CD4-positive, alpha-beta T cell (primary cell): ENCODE measurements around the gene ZNF593. TPM values are rescaled to one million over a fixed set of nuclear protein-coding genes. Genes with fewer than 3 reads are reported as not detected.

ENCODE experiments used
- ATAC-seq: fragments of 200-7000 bp; cut with Tn5 transposase; one replicate; pipeline ENCODE4 v1.10.0; 2022; ENCODE audit warnings: mild to moderate bottlenecking; ENCODE audit not compliant: poor library complexity
- CTCF ChIA-PET: fragments of 350-600 bp; sonication (Branson Sonifier 250); formaldehyde crosslinking; loops from one replicate; lab custom pipeline; 2021; ENCODE audit warnings: antibody characterized with exemption, inconsistent platforms; lab: Charles Lee
- POLR2A ChIA-PET: fragments of 350-600 bp; sonication (Branson Sonifier 250); formaldehyde crosslinking; loops from one replicate; lab custom pipeline; 2021; ENCODE audit warnings: antibody characterized with exemption, inconsistent platforms; lab: Charles Lee
- DNase-seq, 14 experiments: peaks; one replicate each; pipeline ENCODE4 v3.0.0-alpha.2; 2013 to 2020; ENCODE audit warnings: mixed read lengths in 2 of 14
- H3K27ac ChIP-seq, 2 donors: one replicate each; pipeline versions ENCODE4 v1.5.1 to v1.7.0; 2013; ENCODE audit warnings: low read length in 2 of 2, low read depth in 1 of 2, mild to moderate bottlenecking in 1 of 2
- H3K27me3 ChIP-seq, 2 experiments: 1 replicate in 1 of 2; 2 replicates in 1 of 2; pipeline versions ENCODE4 v1.6.1 to v1.7.0; 2013; ENCODE audit warnings: low read length in 2 of 2, control low read depth in 1 of 2, mild to moderate bottlenecking in 1 of 2, moderate library complexity in 1 of 2; ENCODE audit not compliant: insufficient read depth in 2 of 2, control insufficient read depth in 1 of 2
- H3K36me3 ChIP-seq: one replicate; pipeline ENCODE4 v1.6.1; 2013; ENCODE audit warnings: low read length, control low read depth; ENCODE audit not compliant: insufficient read depth
- H3K4me1 ChIP-seq: one replicate; pipeline ENCODE4 v1.6.1; 2013; ENCODE audit warnings: low read length, control low read depth; ENCODE audit not compliant: insufficient read depth
- H3K4me3 ChIP-seq: one replicate; pipeline ENCODE4 v1.5.1; 2013; ENCODE audit warnings: mild to moderate bottlenecking, low read length, moderate library complexity
- H3K9me3 ChIP-seq, 2 experiments: 1 replicate in 1 of 2; 2 replicates in 1 of 2; pipeline versions ENCODE4 v1.6.1 to v1.7.0; 2013; ENCODE audit warnings: low read length in 2 of 2, mild to moderate bottlenecking in 2 of 2, control low read depth in 1 of 2, moderate library complexity in 1 of 2; ENCODE audit not compliant: control insufficient read depth in 1 of 2, insufficient read depth in 1 of 2
- H3K27ac Mint-ChIP-seq: one replicate; pipeline ENCODE4 v1.8.0; 2020; ENCODE audit warnings: mixed read lengths
- H3K27me3 Mint-ChIP-seq: one replicate; pipeline ENCODE4 v1.8.0; 2021; ENCODE audit warnings: mixed read lengths
- H3K36me3 Mint-ChIP-seq: one replicate; pipeline ENCODE4 v1.8.0; 2021; ENCODE audit warnings: low read depth, mixed read lengths
- H3K4me1 Mint-ChIP-seq: one replicate; pipeline ENCODE4 v1.8.0; 2021; ENCODE audit warnings: low read depth, mixed read lengths
- H3K4me3 Mint-ChIP-seq: one replicate; pipeline ENCODE4 v1.8.0; 2020; ENCODE audit warnings: mild to moderate bottlenecking, mixed read lengths
- H3K9me3 Mint-ChIP-seq: one replicate; pipeline ENCODE4 v1.8.0; 2020; ENCODE audit warnings: mixed read lengths
- CTCF ChIP-seq: fragments of 200-600 bp; IDR thresholded peaks from one replicate; pipeline ENCODE4 v1.8.0; 2022; ENCODE audit warnings: antibody characterized with exemption, mild to moderate bottlenecking
- intact Hi-C, 2 experiments: fragments of 100-400 bp; cut with DNase I in 1 of 2; cut with micrococcal nuclease in 1 of 2; formaldehyde crosslinking; loops; one replicate each; pipeline versions ENCODE4 v1.15.1 to v1.9.0; 2023 to 2025; cut with DNase I, micrococcal nuclease
- total RNA-seq, 174 experiments: library from RNA in 2 of 174; stranded (reverse) in 2 of 174; gene quantifications; one replicate each; pipeline ENCODE4 v1.2.3 and lab custom pipeline; 2021 to 2026

ZNF593 gene
- total RNA-seq, 2 experiments from 2014 or later = 5.0 to 6.6 TPM

GRCh38 chr1:26122988-26123973 is 46.4 kb upstream of the ZNF593 start:
- peak in 4 of 14 experiments; percentile 20 to 49 (median 44) for DNase-seq
- no peak for ATAC-seq
- no peak for TF ChIP-seq CTCF
- Histone ChIP-seq H3K27me3 (no peaks in the 10 kb centered on the region), H3K9me3 (no peaks in the 10 kb centered on the region), H3K4me1 (peaks cover 17% of the 10 kb centered on the region), H3K27ac (no peak overlapping the region), H3K4me3 (no peak overlapping the region), H3K36me3 (peaks cover 17% of the 10 kb centered on the region)
- H3K36me3 Mint-ChIP-seq = peaks cover 64% of the 10 kb centered on the region
- H3K4me3 Mint-ChIP-seq = no peak overlapping the region
- intact Hi-C loops = no loop called here
- POLR2A ChIA-PET = interaction anchor here (0.7 to 4.0 kb wide), 5 partner anchors 10 to 248 kb away, joined by 3 to 24 read pairs (median 5); partner anchors contain the start of genes CD52 and PDIK1L
- no peaks in the 10 kb centered on the region for H3K27me3 Mint-ChIP-seq
- H3K9me3 Mint-ChIP-seq = no peaks in the 10 kb centered on the region
- CTCF ChIA-PET = interaction anchor here (0.6 to 3.2 kb wide), 9 partner anchors 18 to 1546 kb away, joined by 3 to 25 read pairs (median 5); partner anchors contain the start of genes CEP85 and ZNF593
- peak overlapping the region; percentile 55 for H3K27ac Mint-ChIP-seq
- peaks cover 58% of the 10 kb centered on the region for H3K4me1 Mint-ChIP-seq

GRCh38 chr1:26124418-26125331 is 45.0 kb upstream of the ZNF593 start:
- no peak for TF ChIP-seq CTCF
- H3K27ac ChIP-seq = no peak overlapping the region
- ChIA-PET CTCF (interaction anchor here (0.6 to 7.7 kb wide), 8 partner anchors 15 to 1317 kb away, joined by 3 to 41 read pairs (median 5); partner anchors contain the start of genes CEP85 and ZNF593), POLR2A (interaction anchor here (0.8 to 4.0 kb wide), 4 partner anchors 11 to 193 kb away, joined by 3 to 67 read pairs (median 16); partner anchors contain the start of genes CD52 and PDIK1L)
- no peak overlapping the region for H3K4me3 ChIP-seq
- no peaks in the 10 kb centered on the region for H3K27me3 ChIP-seq
- DNase-seq (no peak), ATAC-seq (no peak)
- Mint-ChIP-seq H3K27ac (peak overlapping the region; percentile 86), H3K4me1 (peaks cover 59% of the 10 kb centered on the region), H3K36me3 (peaks cover 50% of the 10 kb centered on the region), H3K9me3 (no peaks in the 10 kb centered on the region), H3K4me3 (peak overlapping the region; percentile 45), H3K27me3 (no peaks in the 10 kb centered on the region)
- intact Hi-C loops = loop anchor here in 1 of 2 experiments (1.0 kb wide), 1 partner anchor 12 kb away; no protein-coding TSS in a partner anchor
- no peaks in the 10 kb centered on the region for H3K9me3 ChIP-seq
- H3K36me3 ChIP-seq = peaks cover 8% of the 10 kb centered on the region
- H3K4me1 ChIP-seq = peaks cover 17% of the 10 kb centered on the region
